Naive thymus-derived CD8-positive, alpha-beta T cell (primary cell): ENCODE results near the gene SYTL1. TPM values are rescaled to one million over a fixed set of nuclear protein-coding genes. Genes with fewer than 3 reads are reported as not detected.
A peak's percentile ranks its signal among the peaks of the same experiment; 100 is the strongest.
"Not testable (repeated sequence)": the region's sequence is repeated elsewhere in the genome, so short reads cannot be mapped to it uniquely, and the experiment has no call there.

Experiments
- ATAC-seq, 2 donors: fragments of 150-1000 bp; cut with Tn5 transposase in 1 of 2; sonication (Bioruptor Pico), chemical (Tn5 transposase) in 1 of 2; 1 replicate in 1 of 2; 2 replicates in 1 of 2; pipeline ENCODE4 v1.10.0; 2021; ENCODE audit warnings: mild to moderate bottlenecking in 2 of 2, moderate library complexity in 2 of 2
- POLR2A ChIA-PET: fragments of 350-600 bp; sonication (Branson Sonifier 250); formaldehyde crosslinking; loops from one replicate; lab custom pipeline; 2021; ENCODE audit warnings: antibody characterized with exemption; lab: Charles Lee
- DNase-seq, 10 donors: peaks; one replicate each; pipeline versions ENCODE4 v3.0.0 to v3.0.0-alpha.2; 2020 to 2022
- H3K27ac Mint-ChIP-seq, 10 donors: one replicate each; pipeline ENCODE4 v1.8.0; 2020 to 2022; ENCODE audit warnings: mild to moderate bottlenecking in 10 of 10, mixed read lengths in 10 of 10, moderate library complexity in 4 of 10, inconsistent platforms in 1 of 10
- H3K27me3 Mint-ChIP-seq, 5 donors: one replicate each; pipeline ENCODE4 v1.8.0; 2021 to 2022; ENCODE audit warnings: mixed read lengths in 5 of 5
- H3K36me3 Mint-ChIP-seq, 3 donors: one replicate each; pipeline ENCODE4 v1.8.0; 2020 to 2022; ENCODE audit warnings: mixed read lengths in 3 of 3, mild to moderate bottlenecking in 2 of 3, inconsistent platforms in 1 of 3
- H3K4me1 Mint-ChIP-seq, 4 donors: one replicate each; pipeline ENCODE4 v1.8.0; 2021 to 2022; ENCODE audit warnings: mixed read lengths in 4 of 4
- H3K4me3 Mint-ChIP-seq, 10 donors: one replicate each; pipeline ENCODE4 v1.8.0; 2020 to 2022; ENCODE audit warnings: mild to moderate bottlenecking in 10 of 10, mixed read lengths in 10 of 10, moderate library complexity in 6 of 10, inconsistent platforms in 1 of 10
- H3K9me3 Mint-ChIP-seq, 9 donors: one replicate each; pipeline ENCODE4 v1.8.0; 2020 to 2022; ENCODE audit warnings: mixed read lengths in 9 of 9, mild to moderate bottlenecking in 3 of 9, inconsistent platforms in 1 of 9, moderate library complexity in 1 of 9
- polyA plus RNA-seq, 3 donors: library from polyadenylated mRNA; unstranded; fragments of 300-500 nt; fragmentation: Illumina TruSeq; gene quantifications; one replicate each; pipeline ENCODE4 v1.2.3, GENCODE V29; 2021
- total RNA-seq, 8 experiments: library from RNA in 2 of 8; stranded (reverse) in 2 of 8; gene quantifications; one replicate each; pipeline ENCODE4 v1.2.3 and lab custom pipeline; 2021 to 2026

Gene SYTL1
- total and polyA plus RNA-seq, 5 experiments from 2014 or later: 74.4 to 135 (median 92.3) TPM

GRCh38 chr1:27383039-27383605 lies 41.3 kb downstream of the SYTL1 start, which contains the start of gene CD164L2:
CD164L2 (minus strand) TSS chr1:27383333; CDS start chr1:27383239, 94 bp downstream.
- Mint-ChIP-seq H3K4me3 (no peak within 1 kb of the TSS), H3K36me3 (no peaks in the 10 kb centered on the region), H3K9me3 (no peaks in the 10 kb centered on the region), H3K27ac (peak within 1 kb of the TSS in 1 of 10 donors; percentile 15), H3K4me1 (peaks cover 0 to 5% (median 0%) of the 10 kb centered on the region in 4 donors), H3K27me3 (peaks cover 0 to 5% (median 3%) of the 10 kb centered on the region in 5 donors)
- POLR2A ChIA-PET: interaction anchor here (0.9 to 1.1 kb wide), 2 partner anchors 21 to 40 kb away, joined by 3 read pairs; no protein-coding TSS in a partner anchor
- DNase-seq (peak in 6 of 10 donors; percentile 41 to 57 (median 44)), ATAC-seq (peak; percentile 76 to 79)

- Mint-ChIP-seq H3K9me3 (no peaks in the 10 kb centered on the region), H3K36me3 (no peaks in the 10 kb centered on the region)
Observed at GRCh38 chr1:27383661-27384060, 41.8 kb downstream of the SYTL1 start.

GRCh38 chr1:27384797-27385196 lies 43.0 kb downstream of the SYTL1 start:
- POLR2A ChIA-PET, H3K36me3 Mint-ChIP-seq, H3K27me3 Mint-ChIP-seq, H3K4me3 Mint-ChIP-seq, DNase-seq, H3K27ac Mint-ChIP-seq, H3K4me1 Mint-ChIP-seq, ATAC-seq, H3K9me3 Mint-ChIP-seq: not testable (repeated sequence)

More at GRCh38 chr1:27383661-27384060, 41.8 kb downstream of the SYTL1 start:
- DNase-seq: no peak
- ATAC-seq: no peak
- Mint-ChIP-seq H3K27me3 (peaks cover 0 to 6% (median 5%) of the 10 kb centered on the region in 5 donors), H3K4me1 (peaks cover 3 to 9% (median 4%) of the 10 kb centered on the region in 4 donors), H3K4me3 (no peak overlapping the region), H3K27ac (peak overlapping the region in 1 of 10 donors; percentile 15)
- POLR2A ChIA-PET: no interaction called here

- Mint-ChIP-seq H3K36me3 (no peaks in the 10 kb centered on the region), H3K4me1 (peaks cover 10 to 23% (median 15%) of the 10 kb centered on the region in 4 donors), H3K9me3 (no peaks in the 10 kb centered on the region), H3K27me3 (peaks cover 0 to 7% (median 3%) of the 10 kb centered on the region in 5 donors), H3K27ac (peak overlapping the region in 6 of 10 donors; percentile 5 to 73 (median 46)), H3K4me3 (peak overlapping the region in 1 of 10 donors; percentile 20)
- DNase-seq: peak; percentile 55 to 86 (median 72)
- POLR2A ChIA-PET: interaction anchor here (0.7 kb wide), 1 partner anchor 11 kb away, joined by 3 read pairs; no protein-coding TSS in a partner anchor
- ATAC-seq: no peak
Observed at GRCh38 chr1:27388337-27389005, 46.6 kb downstream of the SYTL1 start.

GRCh38 chr1:27391511-27392095 lies 49.8 kb downstream of the SYTL1 start:
- Mint-ChIP-seq H3K4me3 (peak overlapping the region; percentile 77 to 94 (median 88)), H3K27ac (peak overlapping the region in 9 of 10 donors; percentile 19 to 95 (median 89)), H3K27me3 (peaks cover 0 to 7% (median 3%) of the 10 kb centered on the region in 5 donors), H3K9me3 (no peaks in the 10 kb centered on the region), H3K4me1 (peaks cover 18 to 30% (median 23%) of the 10 kb centered on the region in 4 donors), H3K36me3 (no peaks in the 10 kb centered on the region)
- POLR2A ChIA-PET: interaction anchor here (0.5 to 1.2 kb wide), 6 partner anchors 37 to 253 kb away, joined by 3 read pairs; no protein-coding TSS in a partner anchor
- DNase-seq (peak in 3 of 10 donors; percentile 21 to 28 (median 26)), ATAC-seq (no peak)

GRCh38 chr1:27392096-27392777 lies 50.4 kb downstream of the SYTL1 start, which contains the start of gene GPR3:
GPR3 (plus strand) TSS chr1:27392622; CDS start chr1:27393799, 1,177 bp downstream.
- peak; percentile 89 to 92 for ATAC-seq

GRCh38 chr1:27392778-27393635 lies 51.2 kb downstream of the SYTL1 start:
- DNase-seq (no peak), ATAC-seq (no peak)
- Mint-ChIP-seq H3K9me3 (no peaks in the 10 kb centered on the region), H3K4me1 (peaks cover 18 to 30% (median 23%) of the 10 kb centered on the region in 4 donors), H3K4me3 (peak overlapping the region; percentile 49 to 85 (median 64)), H3K27me3 (peaks cover 0 to 7% (median 3%) of the 10 kb centered on the region in 5 donors), H3K27ac (peak overlapping the region in 5 of 10 donors; percentile 50 to 92 (median 68)), H3K36me3 (no peaks in the 10 kb centered on the region)
- POLR2A ChIA-PET: interaction anchor here (0.7 to 6.3 kb wide), 3 partner anchors 92 to 270 kb away, joined by 3 to 65 read pairs (median 4); no protein-coding TSS in a partner anchor

More at GRCh38 chr1:27392096-27392777, 50.4 kb downstream of the SYTL1 start, which contains the start of gene GPR3:
- Mint-ChIP-seq H3K36me3 (no peaks in the 10 kb centered on the region), H3K4me3 (peak within 1 kb of the TSS; percentile 77 to 94 (median 88)), H3K9me3 (no peaks in the 10 kb centered on the region), H3K27me3 (peaks cover 0 to 7% (median 3%) of the 10 kb centered on the region in 5 donors), H3K4me1 (peaks cover 18 to 30% (median 23%) of the 10 kb centered on the region in 4 donors), H3K27ac (peak within 1 kb of the TSS in 9 of 10 donors; percentile 53 to 95 (median 89))
- DNase-seq: peak; percentile 77 to 95 (median 90)
- POLR2A ChIA-PET: interaction anchor here (0.7 to 1.3 kb wide), 4 partner anchors 57 to 271 kb away, joined by 3 to 4 read pairs (median 3); no protein-coding TSS in a partner anchor

GRCh38 chr1:27393641-27394281 lies 51.9 kb downstream of the SYTL1 start:
- no peaks in the 10 kb centered on the region for H3K9me3 Mint-ChIP-seq
- H3K36me3 Mint-ChIP-seq: no peaks in the 10 kb centered on the region
- peak overlapping the region in 8 of 10 donors; percentile 18 to 85 (median 47) for H3K4me3 Mint-ChIP-seq
- DNase-seq (no peak), ATAC-seq (no peak)
- peaks cover 14 to 28% (median 20%) of the 10 kb centered on the region in 4 donors for H3K4me1 Mint-ChIP-seq
- H3K27me3 Mint-ChIP-seq: peaks cover 0 to 3% (median 2%) of the 10 kb centered on the region in 5 donors
- POLR2A ChIA-PET: interaction anchor here (1.3 to 6.3 kb wide), 3 partner anchors 31 to 269 kb away, joined by 3 to 65 read pairs (median 4); no protein-coding TSS in a partner anchor
- peak overlapping the region in 3 of 10 donors; percentile 56 to 80 (median 59) for H3K27ac Mint-ChIP-seq

GRCh38 chr1:27394282-27394658 lies 52.4 kb downstream of the SYTL1 start:
- peaks cover 0 to 3% (median 0%) of the 10 kb centered on the region in 5 donors for H3K27me3 Mint-ChIP-seq
- H3K4me3 Mint-ChIP-seq: peak overlapping the region in 9 of 10 donors; percentile 3 to 70 (median 38)
- ATAC-seq (no peak), DNase-seq (no peak)
- H3K27ac Mint-ChIP-seq: peak overlapping the region in 6 of 10 donors; percentile 3 to 81 (median 72)
- H3K36me3 Mint-ChIP-seq: no peaks in the 10 kb centered on the region
- H3K9me3 Mint-ChIP-seq: no peaks in the 10 kb centered on the region
- POLR2A ChIA-PET: interaction anchor here (0.9 to 6.3 kb wide), 4 partner anchors 31 to 210 kb away, joined by 3 to 65 read pairs (median 3); partner anchors contain the start of gene AHDC1
- peaks cover 14 to 29% (median 19%) of the 10 kb centered on the region in 4 donors for H3K4me1 Mint-ChIP-seq

- Mint-ChIP-seq H3K27me3 (peaks cover 0 to 3% (median 0%) of the 10 kb centered on the region in 5 donors), H3K4me1 (peaks cover 14 to 31% (median 19%) of the 10 kb centered on the region in 4 donors), H3K4me3 (peak overlapping the region in 6 of 10 donors; percentile 19 to 63 (median 42)), H3K9me3 (no peaks in the 10 kb centered on the region), H3K27ac (peak overlapping the region in 5 of 10 donors; percentile 66 to 82 (median 80)), H3K36me3 (no peaks in the 10 kb centered on the region)
- DNase-seq: no peak
- no peak for ATAC-seq
- POLR2A ChIA-PET: interaction anchor here (0.5 to 6.3 kb wide), 6 partner anchors 32 to 268 kb away, joined by 3 to 65 read pairs (median 3); partner anchors contain the start of gene AHDC1
Observed at GRCh38 chr1:27394925-27395324, 53.1 kb downstream of the SYTL1 start.
